NCI-H1092 (cell line): ENCODE results near the gene OSM.

Experiments
- DNase-seq: peaks from one replicate; lab custom pipeline; 2025; lab: John Stamatoyannopoulos, UW

OSM gene

DNA sequence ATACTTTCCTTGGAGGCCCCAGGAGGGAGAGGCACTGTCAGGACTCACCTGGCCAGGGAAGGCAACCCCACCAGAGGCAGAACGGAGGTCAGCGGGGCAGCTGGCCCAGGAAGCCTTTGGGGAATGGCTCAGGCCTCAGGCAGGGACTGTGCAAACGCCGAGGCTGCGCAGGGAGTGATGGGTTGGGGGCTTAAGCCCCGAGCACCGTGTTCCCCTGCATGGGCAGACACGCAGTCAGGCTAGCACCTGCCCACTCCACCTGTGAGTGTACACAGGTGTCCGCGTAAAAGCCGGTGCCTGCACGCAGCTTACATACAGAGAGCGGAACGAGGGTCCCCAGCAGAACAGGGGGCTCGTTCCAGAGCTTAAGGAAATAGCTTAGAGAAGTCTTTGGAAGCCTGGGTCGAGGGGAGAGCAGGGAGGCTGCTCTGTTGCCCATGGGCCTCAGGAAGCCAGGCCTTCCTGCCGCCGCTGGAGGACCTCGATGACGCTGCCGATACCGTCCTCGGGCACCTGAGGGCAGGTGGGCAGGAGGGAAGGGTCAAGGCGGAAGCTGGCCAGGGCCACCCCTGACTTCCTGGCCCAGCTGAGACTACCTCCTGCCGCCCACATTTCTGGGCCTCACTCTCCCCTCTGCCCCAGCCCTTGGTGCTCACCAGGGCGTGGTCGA lies 18.7 kb upstream of the OSM start:
- DNase-seq = no peak

DNA sequence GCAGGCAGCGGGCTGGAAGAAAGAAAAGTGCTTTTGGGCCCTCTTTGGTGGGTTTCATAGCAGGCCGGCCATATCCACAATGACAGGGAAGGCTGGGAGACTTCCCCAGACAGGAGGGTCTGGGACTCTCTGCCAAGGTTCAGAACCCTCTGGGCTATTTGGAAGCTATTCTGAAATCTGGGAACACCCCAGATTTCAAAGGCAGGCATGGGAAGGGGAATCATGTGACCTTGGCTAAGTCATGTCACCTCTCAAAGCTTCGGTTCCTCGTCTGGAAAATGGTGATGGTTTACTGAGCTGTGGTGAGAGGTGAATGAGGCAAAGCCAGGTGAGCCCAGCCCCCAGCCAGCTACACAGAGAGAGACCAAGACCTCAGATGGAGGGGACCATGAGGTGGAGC lies 18.0 kb upstream of the OSM start:
- DNase-seq = no peak

DNA sequence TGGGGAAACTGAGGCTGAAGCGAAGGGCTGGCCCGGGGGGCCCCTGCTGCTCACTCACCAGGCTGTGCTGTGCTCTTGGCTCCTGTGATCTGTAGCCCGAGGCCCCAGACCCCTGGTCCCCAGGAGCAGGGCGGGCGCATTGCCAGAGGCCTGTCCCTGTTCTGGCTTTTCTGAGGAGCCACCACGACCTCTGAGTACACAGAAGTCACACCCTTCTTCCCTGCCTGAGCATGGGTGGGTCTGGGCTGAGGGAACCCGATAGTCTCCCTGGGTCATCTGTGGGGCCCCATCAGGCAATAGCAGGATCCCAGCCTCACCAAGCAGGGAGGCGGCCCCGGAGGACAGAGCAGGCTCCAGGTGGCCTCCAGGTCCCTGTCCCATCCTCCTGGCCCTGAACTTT lies 17.5 kb upstream of the OSM start:
- DNase-seq = no peak

DNA sequence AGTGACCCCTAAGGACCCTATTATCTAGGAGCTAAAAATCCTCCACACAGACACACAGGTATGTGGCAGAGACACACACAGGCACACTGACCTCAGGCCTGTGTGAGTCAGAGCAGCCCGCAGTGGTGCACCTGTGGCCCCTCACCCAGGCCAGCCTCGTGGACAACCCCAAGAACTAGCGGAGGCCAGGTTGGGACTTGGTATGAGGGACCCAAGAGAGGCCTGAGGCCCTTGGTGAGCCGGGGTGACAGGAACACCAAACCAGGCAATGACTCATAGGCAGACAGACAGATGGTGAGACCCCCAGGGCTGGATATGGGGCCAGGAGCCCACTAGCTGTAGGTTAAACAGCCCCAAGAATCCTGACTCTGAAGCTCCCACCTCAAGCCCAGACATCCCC lies 16.7 kb upstream of the OSM start:
- no peak for DNase-seq

GRCh38 chr22:30282616-30283046 lies 16.0 kb upstream of the OSM start:
- no peak for DNase-seq

DNA sequence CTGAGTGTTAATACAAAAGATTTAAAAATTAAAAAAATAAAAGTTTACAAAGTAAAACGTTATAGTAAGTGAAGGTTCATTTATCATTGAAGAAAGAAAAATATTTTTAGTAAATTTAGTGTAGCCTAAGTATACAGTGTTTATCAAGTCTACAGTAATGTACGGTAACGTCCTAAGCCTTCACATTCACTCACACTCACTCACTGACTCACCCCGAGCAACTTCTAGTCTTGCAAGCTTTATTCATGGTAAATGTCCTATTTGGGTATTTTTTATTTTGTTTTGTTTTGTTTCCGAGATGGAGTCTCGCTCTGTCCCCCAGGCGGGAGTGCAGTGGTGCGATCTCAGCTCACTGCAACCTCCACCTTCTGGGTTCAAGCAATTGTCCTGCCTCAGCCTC lies 13.9 kb upstream of the OSM start:
- DNase-seq = no peak

- DNase-seq = no peak
Measured at GRCh38 chr22:30279932-30280331, 13.3 kb upstream of the OSM start.

- DNase-seq = no peak
Measured at GRCh38 chr22:30279046-30279788, 12.6 kb upstream of the OSM start.

DNA sequence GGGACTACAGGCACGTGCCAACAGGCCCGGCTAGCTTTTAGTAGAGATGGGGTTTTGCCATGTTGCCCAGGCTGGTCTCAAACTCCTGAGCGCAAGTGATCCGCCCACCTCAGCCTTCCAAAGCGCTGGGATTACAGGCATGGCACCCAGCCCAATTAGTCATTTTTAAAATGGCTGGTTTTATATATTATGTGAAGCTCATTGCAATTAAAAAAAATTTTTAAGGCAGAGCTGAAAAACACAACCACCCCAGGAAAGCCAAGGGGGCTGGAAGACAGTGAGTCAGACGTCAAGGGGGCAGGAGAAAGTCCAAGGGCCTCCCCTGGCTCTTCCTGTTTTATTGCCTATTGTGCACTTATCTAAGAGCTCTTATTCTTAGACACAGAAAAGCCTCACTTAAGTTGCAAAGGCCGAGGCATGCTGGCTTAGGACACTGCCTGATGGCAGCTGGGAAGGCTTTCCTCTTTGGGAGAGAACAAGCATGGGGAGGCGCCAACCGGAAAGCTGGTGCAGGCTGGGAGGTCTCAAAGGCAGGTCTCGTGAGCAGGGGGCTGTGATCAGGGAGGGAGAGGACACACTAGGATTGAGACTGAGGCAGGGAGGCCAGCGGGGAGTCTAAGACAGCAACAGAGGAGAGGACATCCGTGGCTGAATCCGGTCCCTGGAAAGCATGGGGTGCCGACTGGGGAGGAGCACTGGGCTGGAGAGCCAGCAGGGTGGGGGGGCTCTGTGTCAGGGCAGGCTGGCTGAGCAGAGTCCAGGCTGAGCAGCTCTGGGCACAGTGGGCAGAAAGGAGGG lies 11.1 kb upstream of the OSM start:
- no peak for DNase-seq

- DNase-seq = no peak
Measured at GRCh38 chr22:30276039-30276438, 9.4 kb upstream of the OSM start.

- no peak for DNase-seq
Measured at GRCh38 chr22:30275625-30276024, 9.0 kb upstream of the OSM start.

DNA sequence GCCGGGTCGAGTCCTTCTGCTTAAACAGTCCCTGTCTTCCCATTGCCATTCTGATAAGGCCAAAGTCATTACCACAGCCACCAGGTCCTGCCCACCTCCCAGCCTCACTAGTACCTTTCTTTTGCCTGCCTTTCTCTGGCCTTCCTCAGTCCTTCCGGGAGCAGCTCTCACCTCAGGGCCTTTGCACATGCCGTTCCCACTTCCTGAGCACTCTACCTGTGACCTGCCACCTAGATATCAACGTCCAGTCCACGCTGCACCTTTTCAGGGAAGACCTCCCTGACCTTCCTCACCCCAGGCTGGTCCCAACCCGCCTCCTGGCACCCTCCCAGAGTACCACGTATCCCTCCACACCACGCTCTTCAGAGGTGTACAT lies 7.8 kb upstream of the OSM start:
- DNase-seq = no peak

- DNase-seq = no peak
Measured at GRCh38 chr22:30273711-30274436, 7.2 kb upstream of the OSM start.

GRCh38 chr22:30272781-30273601 lies 6.3 kb upstream of the OSM start:
- no peak for DNase-seq

DNA sequence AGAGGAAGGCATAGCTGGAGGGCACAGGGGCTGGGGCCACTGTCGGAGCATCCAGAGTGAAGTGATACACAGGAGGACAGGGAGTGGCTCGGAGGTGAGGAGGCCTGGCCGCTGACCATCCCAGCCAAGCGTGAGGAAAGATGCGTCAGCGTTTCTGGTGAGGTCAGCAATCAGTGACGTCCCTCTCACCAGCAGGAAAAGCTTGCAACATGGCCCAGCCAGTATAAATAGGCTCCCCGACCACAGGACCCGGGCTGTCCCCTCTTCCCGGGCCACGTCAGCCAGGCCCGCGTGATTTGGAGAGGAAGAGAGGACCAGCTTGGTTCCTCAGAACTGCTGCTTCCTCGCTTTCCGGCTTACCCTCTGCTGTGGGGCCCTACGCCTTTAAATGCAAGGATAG lies 4.2 kb upstream of the OSM start:
- DNase-seq = no peak

GRCh38 chr22:30268331-30268730 lies 1.7 kb upstream of the OSM start:
- no peak for DNase-seq

GRCh38 chr22:30267382-30268302 lies 991 bp upstream of the OSM start:
- no peak for DNase-seq

- DNase-seq = no peak
Measured at GRCh38 chr22:30265823-30266444, 717 bp downstream of the OSM start.

GRCh38 chr22:30265131-30265720 lies 1.4 kb downstream of the OSM start:
- DNase-seq = no peak

DNA sequence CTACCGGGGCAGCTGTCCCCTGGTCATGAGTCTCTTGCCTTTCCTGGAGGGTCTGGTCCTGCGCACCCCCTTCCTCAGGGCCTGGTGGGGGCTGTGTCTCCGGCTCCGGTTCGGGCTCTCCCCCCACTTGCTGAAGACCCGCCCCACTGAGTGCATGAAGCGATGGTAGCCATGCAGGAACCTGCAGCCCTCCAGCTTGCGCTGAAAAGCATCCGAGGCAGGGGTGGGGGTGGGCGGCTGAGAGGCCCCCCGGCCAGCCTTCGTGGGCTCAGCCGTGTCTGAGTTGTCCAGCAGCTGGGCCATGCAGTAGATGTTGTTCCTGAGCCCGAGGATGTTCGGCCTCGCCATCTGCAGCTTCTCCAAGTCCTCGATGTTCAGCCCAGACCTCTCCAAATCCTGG lies 2.8 kb downstream of the OSM start:
- DNase-seq = no peak
